OCI-M1 (cell line): ENCODE measurements around the gene RABGGTA.
A peak's percentile ranks its signal among the peaks of the same experiment; 100 is the strongest.

Experiments
- DNase-seq: peaks from one replicate; lab custom pipeline; 2025; lab: John Stamatoyannopoulos, UW

The RABGGTA gene

DNA sequence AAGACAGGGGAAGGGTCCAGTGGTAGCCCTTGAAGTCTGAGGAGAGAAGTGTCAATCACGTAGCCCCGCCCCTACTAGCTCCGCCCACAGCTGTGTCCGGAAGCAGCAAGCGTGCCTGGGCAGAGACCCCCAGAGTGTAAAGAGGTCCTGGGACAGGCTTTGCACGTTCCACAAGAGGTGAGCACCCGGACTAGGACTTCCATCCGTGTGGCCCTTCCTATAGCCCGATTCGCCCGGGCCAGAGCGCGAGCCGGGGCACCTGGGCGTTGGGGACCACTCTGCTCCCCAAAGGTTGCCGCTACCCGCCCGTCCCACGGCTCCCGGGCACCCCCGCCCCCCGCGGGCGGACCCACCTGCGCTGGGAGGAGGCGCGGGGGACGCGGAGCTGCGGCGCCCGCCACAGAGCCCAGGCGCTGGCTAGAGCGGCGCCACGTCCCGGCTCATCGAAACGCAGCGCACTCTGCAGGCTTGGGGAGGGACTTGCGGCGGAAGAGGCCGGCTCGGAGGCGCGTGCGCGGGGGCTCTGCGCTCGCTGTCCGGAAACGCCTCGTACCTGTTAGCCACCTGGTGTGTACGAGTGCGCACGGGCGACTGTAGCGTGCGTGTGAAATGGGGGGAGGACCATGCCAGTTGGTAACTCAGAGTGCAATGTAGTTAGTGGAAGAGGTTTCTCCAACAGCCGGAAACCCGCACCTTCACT is at the start of gene RABGGTA:
Gene RABGGTA, minus strand, starts transcription at position 464 of the 700 bp plus-strand sequence. CDS start 482 bp downstream, outside the sequence.
- DNase-seq = peak; percentile 91

DNA sequence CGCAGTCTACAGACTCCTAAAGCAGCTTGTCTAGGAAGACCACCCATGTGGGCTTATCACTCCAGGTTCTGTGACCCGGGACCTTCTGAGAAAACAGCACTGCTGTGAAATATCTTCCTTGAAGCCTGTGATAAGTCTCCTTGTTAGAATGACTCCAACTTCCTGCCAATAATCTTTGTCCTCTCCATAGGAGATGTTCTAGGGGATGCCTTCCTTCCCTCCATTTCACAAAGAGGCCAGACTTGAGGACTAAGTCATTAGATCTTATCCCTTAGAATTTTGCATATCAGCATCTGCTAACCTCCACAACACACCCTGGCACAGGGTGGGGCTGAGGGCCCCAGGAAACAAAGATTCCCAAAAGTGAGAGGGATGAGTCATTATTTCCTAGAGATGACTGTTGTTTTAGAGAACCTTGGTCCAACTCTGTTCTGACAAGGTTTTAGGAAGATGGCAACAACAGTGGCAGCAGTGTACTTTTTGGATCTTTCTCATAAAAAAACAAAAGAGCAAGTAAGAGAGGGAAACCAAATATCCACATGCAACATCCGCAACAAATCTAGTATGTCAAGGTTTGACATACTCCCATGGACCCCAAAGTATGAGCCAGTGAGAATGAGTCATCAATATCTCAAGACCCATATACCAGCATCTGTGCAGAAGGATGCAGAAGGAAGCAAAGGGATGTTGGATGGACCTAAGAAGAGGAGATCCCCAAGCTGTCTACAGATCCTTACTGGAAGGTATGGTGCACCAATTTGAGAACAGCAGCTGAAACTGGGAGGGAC is 45.9 kb upstream of the RABGGTA start:
- no peak for DNase-seq

DNA sequence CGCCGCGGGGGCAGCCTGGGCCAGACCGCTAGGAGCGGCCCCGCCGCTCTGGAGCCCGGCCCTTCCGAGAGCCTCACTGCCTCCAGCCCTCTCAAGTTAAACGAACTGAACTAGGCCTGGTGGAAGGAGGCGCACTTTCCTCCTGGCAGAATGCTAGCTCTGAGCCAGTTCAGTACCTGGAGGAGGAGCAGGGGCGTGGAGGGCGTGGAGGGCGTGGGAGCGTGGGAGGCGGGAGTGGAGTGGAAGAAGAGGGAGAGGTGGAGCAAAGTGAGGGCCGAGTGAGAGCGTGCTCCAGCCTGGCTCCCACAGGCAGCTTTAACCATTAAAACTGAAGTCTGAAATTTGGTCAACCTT is 45.2 kb upstream of the RABGGTA start:
- DNase-seq = no peak

DNA sequence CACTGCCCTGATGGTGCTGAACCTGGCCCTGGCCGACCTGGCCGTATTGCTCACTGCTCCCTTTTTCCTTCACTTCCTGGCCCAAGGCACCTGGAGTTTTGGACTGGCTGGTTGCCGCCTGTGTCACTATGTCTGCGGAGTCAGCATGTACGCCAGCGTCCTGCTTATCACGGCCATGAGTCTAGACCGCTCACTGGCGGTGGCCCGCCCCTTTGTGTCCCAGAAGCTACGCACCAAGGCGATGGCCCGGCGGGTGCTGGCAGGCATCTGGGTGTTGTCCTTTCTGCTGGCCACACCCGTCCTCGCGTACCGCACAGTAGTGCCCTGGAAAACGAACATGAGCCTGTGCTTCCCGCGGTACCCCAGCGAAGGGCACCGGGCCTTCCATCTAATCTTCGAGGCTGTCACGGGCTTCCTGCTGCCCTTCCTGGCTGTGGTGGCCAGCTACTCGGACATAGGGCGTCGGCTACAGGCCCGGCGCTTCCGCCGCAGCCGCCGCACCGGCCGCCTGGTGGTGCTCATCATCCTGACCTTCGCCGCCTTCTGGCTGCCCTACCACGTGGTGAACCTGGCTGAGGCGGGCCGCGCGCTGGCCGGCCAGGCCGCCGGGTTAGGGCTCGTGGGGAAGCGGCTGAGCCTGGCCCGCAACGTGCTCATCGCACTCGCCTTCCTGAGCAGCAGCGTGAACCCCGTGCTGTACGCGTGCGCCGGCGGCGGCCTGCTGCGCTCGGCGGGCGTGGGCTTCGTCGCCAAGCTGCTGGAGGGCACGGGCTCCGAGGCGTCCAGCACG is 44.6 kb upstream of the RABGGTA start:
- DNase-seq = no peak

- DNase-seq = no peak
Observed at GRCh38 chr14:24315243-24315806, 43.9 kb upstream of the RABGGTA start.

- DNase-seq = no peak
Observed at GRCh38 chr14:24314377-24315193, 43.2 kb upstream of the RABGGTA start.

- DNase-seq = no peak
Observed at GRCh38 chr14:24313913-24314312, 42.5 kb upstream of the RABGGTA start.

- no peak for DNase-seq
Observed at GRCh38 chr14:24312736-24313507, 41.5 kb upstream of the RABGGTA start.

GRCh38 chr14:24311837-24312615 is 40.6 kb upstream of the RABGGTA start:
- DNase-seq = no peak

- DNase-seq = no peak
Observed at GRCh38 chr14:24310646-24311604, 39.5 kb upstream of the RABGGTA start, which contains the start of gene LTB4R. TSS of gene LTB4R (plus strand) at chr14:24311502. CDS start at chr14:24315652, 4,150 bp downstream.

- no peak for DNase-seq
Observed at GRCh38 chr14:24310265-24310645, 38.9 kb upstream of the RABGGTA start.

GRCh38 chr14:24309538-24310264 is 38.3 kb upstream of the RABGGTA start, which contains the start of gene LTB4R2:
TSS of gene LTB4R2 (plus strand) at chr14:24310140. CDS start at chr14:24310665, 525 bp downstream.
- DNase-seq = no peak

GRCh38 chr14:24308342-24309124 is 37.1 kb upstream of the RABGGTA start:
- DNase-seq = no peak

GRCh38 chr14:24307575-24308341 is 36.4 kb upstream of the RABGGTA start, which contains the start of gene CIDEB:
TSS of gene CIDEB (minus strand) at chr14:24307977. CDS start at chr14:24307858, 119 bp downstream.
- peak; percentile 76 for DNase-seq

- DNase-seq = no peak
Observed at GRCh38 chr14:24307156-24307574, 35.8 kb upstream of the RABGGTA start.

DNA sequence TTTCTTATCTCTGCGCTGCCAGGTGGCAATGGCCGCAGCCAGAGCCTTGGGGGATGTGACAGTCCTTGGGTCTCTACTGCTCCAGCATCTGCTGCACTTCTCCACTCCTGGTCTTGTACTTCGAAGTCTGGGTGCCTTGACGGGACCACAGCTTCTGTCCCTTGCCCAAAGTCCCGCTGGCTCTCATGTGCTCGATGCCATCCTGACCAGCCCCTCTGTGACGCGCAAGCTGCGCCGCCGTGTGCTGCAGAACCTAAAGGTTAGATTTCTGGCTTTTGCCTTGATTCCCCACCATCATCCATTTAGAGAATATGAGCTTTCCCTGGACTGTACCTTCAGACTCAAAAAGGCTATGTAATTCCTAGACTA is 32.6 kb upstream of the RABGGTA start:
- DNase-seq = no peak
